Right lobe of liver (tissue), 4 donors: ENCODE results near the gene ZBTB47.

ENCODE experiments used
- POLR2A ChIP-seq: fragments of 450-650 bp; IDR thresholded peaks from one replicate; pipeline ENCODE4 v1.6.1; 2017; ENCODE audit warnings: antibody characterized with exemption, mild to moderate bottlenecking
- TF ChIP-seq, protein P1 (sequence below), 4 donors: fragments of 200-600 bp in 3 of 4; fragments of 450-650 bp in 1 of 4; IDR thresholded peaks; one replicate each; pipeline versions ENCODE4 v1.5.1 to v1.8.0; 2016 to 2022; ENCODE audit warnings: antibody characterized with exemption in 4 of 4, mild to moderate bottlenecking in 2 of 4
- donor health status: DM: no; HTN: no; CAD: no.
- donor health status: DM: no; HTN: no; CAD: no.
- donor health status: DM: no; HTN: yes; CAD: no.

- TF ChIP-seq, protein P1, sequence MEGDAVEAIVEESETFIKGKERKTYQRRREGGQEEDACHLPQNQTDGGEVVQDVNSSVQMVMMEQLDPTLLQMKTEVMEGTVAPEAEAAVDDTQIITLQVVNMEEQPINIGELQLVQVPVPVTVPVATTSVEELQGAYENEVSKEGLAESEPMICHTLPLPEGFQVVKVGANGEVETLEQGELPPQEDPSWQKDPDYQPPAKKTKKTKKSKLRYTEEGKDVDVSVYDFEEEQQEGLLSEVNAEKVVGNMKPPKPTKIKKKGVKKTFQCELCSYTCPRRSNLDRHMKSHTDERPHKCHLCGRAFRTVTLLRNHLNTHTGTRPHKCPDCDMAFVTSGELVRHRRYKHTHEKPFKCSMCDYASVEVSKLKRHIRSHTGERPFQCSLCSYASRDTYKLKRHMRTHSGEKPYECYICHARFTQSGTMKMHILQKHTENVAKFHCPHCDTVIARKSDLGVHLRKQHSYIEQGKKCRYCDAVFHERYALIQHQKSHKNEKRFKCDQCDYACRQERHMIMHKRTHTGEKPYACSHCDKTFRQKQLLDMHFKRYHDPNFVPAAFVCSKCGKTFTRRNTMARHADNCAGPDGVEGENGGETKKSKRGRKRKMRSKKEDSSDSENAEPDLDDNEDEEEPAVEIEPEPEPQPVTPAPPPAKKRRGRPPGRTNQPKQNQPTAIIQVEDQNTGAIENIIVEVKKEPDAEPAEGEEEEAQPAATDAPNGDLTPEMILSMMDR (IDR thresholded peaks at IDR 0.05), result peak; percentile 28 to 43 (median 36)
- no peak for TF ChIP-seq POLR2A
Observed at GRCh38 chr3:42613462-42613861, 40.0 kb upstream of the ZBTB47 start.
